NCI-H748 treated with DMSO at 0.1 percent for 48 hours (cell line): ENCODE data around the gene FGFRL1.

Experiments
- DNase-seq: peaks from one replicate; lab custom pipeline; 2025; lab: John Stamatoyannopoulos, UW

Gene FGFRL1

DNA sequence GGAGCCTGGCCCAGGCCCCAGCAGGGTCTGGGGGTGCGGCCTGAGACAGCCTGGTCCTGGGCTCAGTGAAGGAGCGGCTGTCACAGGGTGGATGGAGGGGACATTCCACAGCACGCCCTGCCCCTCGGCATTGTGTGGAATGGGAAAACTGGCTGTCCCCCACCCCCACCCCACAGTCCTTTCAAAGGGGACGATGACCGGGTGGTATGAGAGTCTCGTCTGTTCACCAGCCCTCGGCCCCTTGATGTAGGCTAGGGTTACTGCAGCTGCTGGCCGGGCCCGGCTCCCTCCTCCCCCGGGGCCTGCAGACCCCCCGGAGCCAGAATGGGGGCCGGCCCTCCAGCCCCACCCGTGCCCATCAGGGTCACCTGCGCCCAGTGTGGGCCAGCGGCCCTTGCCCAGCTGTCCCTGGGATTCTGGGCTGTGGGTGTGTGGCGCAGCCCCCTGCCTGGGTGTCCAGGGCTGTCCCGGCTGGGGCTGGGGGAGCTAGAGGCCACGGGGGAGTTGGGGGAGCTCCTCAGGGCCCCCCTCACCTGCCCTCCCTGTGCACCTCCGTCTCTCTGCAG is 11.7 kb downstream of the FGFRL1 start:
- no peak for DNase-seq

DNA sequence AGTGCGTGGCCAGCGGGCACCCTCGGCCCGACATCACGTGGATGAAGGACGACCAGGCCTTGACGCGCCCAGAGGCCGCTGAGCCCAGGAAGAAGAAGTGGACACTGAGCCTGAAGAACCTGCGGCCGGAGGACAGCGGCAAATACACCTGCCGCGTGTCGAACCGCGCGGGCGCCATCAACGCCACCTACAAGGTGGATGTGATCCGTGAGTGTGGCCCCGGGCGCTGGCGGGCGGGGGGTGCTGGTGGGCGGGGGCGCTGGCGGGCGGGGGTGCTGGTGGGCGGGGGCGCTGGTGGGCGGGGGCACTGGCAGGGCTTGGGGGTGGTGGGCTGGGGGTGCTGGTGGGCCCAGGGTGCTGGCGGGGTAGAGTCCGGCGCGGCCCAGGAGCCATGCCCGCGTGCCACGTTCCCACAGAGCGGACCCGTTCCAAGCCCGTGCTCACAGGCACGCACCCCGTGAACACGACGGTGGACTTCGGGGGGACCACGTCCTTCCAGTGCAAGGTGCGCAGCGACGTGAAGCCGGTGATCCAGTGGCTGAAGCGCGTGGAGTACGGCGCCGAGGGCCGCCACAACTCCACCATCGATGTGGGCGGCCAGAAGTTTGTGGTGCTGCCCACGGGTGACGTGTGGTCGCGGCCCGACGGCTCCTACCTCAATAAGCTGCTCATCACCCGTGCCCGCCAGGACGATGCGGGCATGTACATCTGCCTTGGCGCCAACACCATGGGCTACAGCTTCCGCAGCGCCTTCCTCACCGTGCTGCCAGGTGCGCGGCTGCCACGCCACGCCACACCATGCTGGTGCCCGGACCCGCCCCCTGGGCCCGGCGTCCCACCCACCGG is 12.7 kb downstream of the FGFRL1 start:
- no peak for DNase-seq

GRCh38 chr4:1024882-1025545 is 13.6 kb downstream of the FGFRL1 start:
- no peak for DNase-seq

- DNase-seq = no peak
Measured at GRCh38 chr4:1026115-1026514, 14.7 kb downstream of the FGFRL1 start.

- DNase-seq = no peak
Measured at GRCh38 chr4:1027219-1027914, 15.9 kb downstream of the FGFRL1 start.

GRCh38 chr4:1027915-1028238 is 16.5 kb downstream of the FGFRL1 start:
- DNase-seq = no peak

DNA sequence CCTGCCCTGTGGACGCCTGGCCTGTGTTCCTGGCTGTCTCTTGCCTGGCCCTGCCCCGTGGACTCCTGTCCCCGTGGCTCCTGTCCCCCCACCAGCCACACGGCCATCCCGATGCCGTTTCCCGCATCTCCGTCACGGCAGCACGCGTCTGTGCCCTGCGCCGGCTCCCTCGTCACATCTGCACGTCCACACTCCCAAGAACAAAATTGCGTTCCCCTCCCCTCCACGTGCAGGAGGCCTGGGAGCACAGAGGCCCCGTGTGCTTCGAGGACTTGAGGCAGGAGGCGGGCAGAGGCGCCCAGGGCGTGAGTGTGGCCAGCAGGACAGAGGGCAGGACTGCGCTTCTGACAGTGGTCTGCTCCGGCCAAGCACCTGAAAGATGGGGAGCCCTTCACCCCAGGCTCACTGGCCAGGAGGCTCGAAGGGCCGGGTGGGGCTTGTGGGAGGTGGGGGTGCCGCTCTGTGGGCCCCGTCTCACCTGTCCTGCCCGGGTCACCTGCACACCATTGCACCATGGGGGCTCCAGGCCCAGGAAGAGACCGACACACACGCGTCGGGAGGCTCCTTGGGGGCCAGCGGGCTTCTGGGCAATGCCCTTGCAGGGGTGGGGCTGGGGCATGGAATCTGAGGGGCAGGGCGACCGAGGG is 17.3 kb downstream of the FGFRL1 start:
- no peak for DNase-seq

DNA sequence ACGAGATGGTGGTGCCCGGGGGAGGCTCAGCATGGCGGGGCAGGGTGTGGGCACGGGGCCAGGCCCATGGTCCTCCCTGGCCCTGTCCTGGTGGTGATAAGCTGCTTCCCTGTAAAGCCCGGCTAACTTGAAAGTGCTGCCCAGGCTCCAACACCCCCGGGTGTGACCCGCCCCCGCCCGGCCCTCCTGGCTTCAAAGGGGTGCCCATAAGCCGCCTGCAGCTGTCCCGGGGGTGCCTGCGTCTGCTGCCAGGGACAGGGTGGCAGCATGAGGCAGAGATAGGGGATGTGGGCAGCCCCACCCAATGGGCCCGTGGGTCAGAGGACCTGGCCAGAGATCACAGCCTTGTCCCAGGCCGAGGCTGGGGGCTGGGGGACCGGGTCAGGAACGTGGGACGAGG is 18.1 kb downstream of the FGFRL1 start:
- no peak for DNase-seq

DNA sequence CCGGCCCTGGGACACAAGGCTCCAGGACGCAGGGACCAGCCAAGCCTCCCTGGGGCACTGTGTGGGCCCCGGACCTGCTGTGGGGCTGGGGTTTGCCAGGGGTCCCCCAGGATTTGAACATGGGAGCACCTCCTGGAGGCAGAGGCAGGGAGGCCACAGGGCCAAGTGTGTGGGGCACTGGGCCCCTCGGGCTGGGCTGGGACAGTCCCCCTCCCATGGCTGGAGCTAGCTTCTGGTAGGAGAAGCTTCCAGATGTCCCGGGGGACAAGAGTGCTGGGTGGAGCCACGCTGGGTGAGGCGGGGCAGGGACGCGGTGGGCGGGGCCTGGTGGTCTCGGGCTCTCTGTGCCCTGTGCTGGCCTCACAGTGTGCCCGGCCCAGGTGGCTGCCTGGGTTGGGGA is 18.6 kb downstream of the FGFRL1 start:
- DNase-seq = no peak

DNA sequence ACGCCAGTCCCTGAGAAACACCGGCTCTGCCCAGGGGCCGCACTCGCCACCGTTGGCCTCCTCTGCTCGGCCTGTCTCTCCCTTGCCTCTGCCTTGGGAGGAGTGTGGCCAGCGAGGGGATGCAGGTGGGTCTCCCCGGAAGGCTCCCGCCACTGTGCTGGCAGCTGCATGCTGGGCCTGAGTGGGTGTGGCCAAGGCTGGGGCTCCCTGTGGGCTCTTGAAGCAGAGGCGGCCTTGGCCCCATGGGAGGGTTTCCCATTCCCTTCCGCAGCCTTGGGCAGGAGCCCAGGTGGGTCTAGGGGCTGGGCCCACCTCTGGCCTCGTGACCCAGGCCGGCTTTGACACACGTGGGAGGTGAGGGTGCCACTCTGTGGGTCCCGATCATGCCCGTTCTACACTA is 19.1 kb downstream of the FGFRL1 start:
- DNase-seq = no peak

- no peak for DNase-seq
Measured at GRCh38 chr4:1031346-1031745, 19.9 kb downstream of the FGFRL1 start.

- DNase-seq = no peak
Measured at GRCh38 chr4:1031956-1032795, 20.8 kb downstream of the FGFRL1 start.

- no peak for DNase-seq
Measured at GRCh38 chr4:1032861-1033260, 21.4 kb downstream of the FGFRL1 start.

GRCh38 chr4:1033840-1034551 is 22.6 kb downstream of the FGFRL1 start:
- no peak for DNase-seq

GRCh38 chr4:1035510-1035909 is 24.1 kb downstream of the FGFRL1 start:
- no peak for DNase-seq

- no peak for DNase-seq
Measured at GRCh38 chr4:1036095-1036494, 24.7 kb downstream of the FGFRL1 start.

DNA sequence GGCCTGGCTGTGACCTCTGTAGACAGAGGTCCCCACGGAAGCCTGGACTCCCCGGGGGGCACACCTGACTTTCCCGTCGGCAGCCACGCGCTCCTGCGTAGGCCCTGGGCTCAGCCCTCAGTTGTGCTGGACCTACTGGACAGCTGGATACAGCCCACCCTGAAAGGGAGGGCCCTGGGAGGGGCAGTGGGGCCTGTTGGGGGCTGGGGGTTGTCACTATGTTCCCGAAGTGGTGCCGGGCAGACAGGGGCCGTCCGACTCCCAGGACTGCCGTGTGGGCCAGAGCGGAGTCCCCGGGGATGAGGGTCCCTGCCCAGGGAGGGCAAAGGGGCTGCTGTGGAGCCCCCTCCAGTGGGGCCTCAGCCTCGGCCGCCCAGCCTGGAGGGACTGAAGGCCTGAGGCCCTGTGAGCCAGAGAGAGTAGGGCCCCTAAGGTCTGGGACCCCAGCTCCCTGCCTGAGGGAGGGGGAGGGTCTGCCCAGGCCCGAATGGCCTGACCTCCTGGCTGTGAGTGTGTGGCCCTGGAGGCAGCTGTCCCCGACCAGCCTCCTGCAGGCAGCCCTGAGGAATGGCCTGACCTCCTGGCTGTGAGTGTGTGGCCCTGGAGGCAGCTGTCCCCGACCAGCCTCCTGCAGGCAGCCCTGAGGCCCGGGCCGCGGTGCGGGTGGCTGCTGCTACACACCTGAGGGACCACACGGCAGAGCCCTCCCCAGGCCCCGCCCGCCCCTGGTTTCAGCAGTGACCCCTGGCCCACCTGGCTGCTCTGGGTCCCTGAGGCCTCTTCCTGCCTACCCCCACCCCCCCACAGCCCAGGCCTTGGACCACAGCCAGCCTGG is 25.8 kb downstream of the FGFRL1 start:
- no peak for DNase-seq

- DNase-seq = no peak
Measured at GRCh38 chr4:1038948-1039492, 27.6 kb downstream of the FGFRL1 start.
